CD8-positive, alpha-beta memory T cell (primary cell): Measurements from ENCODE around the gene SNCAIP. TPM values are rescaled to one million over a fixed set of nuclear protein-coding genes. Genes with fewer than 3 reads are reported as not detected.

Experiments used
- CTCF ChIA-PET: fragments of 350-600 bp; sonication (Branson Sonifier 250); formaldehyde crosslinking; loops from one replicate; lab custom pipeline; 2021; ENCODE audit warnings: antibody characterized with exemption; lab: Charles Lee
- POLR2A ChIA-PET: fragments of 350-600 bp; sonication (Branson Sonifier 250); formaldehyde crosslinking; loops from one replicate; lab custom pipeline; 2021; ENCODE audit warnings: antibody characterized with exemption; lab: Charles Lee
- DNase-seq, 5 donors: peaks; one replicate each; pipeline versions ENCODE4 v3.0.0 to v3.0.0-alpha.2; 2020 to 2022; ENCODE audit warnings: mixed read lengths in 1 of 5
- H3K27ac ChIP-seq: one replicate; pipeline ENCODE4 v1.7.0; 2013; ENCODE audit warnings: low read depth, mild to moderate bottlenecking, low read length, moderate library complexity
- H3K27me3 ChIP-seq: 2 replicates; pipeline ENCODE4 v1.7.0; 2013; ENCODE audit warnings: low read length, mild to moderate bottlenecking; ENCODE audit not compliant: insufficient read depth, poor library complexity, severe bottlenecking
- H3K36me3 ChIP-seq: 2 replicates; pipeline ENCODE4 v1.7.0; 2013; ENCODE audit warnings: mild to moderate bottlenecking, low read length, moderate library complexity; ENCODE audit not compliant: insufficient read depth
- H3K4me1 ChIP-seq: 2 replicates; pipeline ENCODE4 v1.7.0; 2013; ENCODE audit warnings: mild to moderate bottlenecking, low read length, moderate library complexity; ENCODE audit not compliant: insufficient read depth
- H3K4me3 ChIP-seq: 2 replicates; pipeline ENCODE4 v1.7.0; 2013; ENCODE audit warnings: mild to moderate bottlenecking, low read length
- H3K9me3 ChIP-seq: 2 replicates; pipeline ENCODE4 v1.7.0; 2013; ENCODE audit warnings: mild to moderate bottlenecking, low read length
- H3K27ac Mint-ChIP-seq, 8 donors: one replicate each; pipeline ENCODE4 v1.8.0; 2020 to 2021; ENCODE audit warnings: mixed read lengths in 8 of 8, mild to moderate bottlenecking in 6 of 8, inconsistent platforms in 3 of 8, moderate library complexity in 3 of 8
- H3K27me3 Mint-ChIP-seq, 2 donors: one replicate each; pipeline ENCODE4 v1.8.0; 2020 to 2021; ENCODE audit warnings: mixed read lengths in 2 of 2, mild to moderate bottlenecking in 1 of 2, moderate library complexity in 1 of 2
- H3K36me3 Mint-ChIP-seq, 3 donors: one replicate each; pipeline ENCODE4 v1.8.0; 2020 to 2021; ENCODE audit warnings: mixed read lengths in 3 of 3, inconsistent platforms in 1 of 3, mild to moderate bottlenecking in 1 of 3
- H3K4me1 Mint-ChIP-seq, 3 donors: one replicate each; pipeline ENCODE4 v1.8.0; 2020 to 2021; ENCODE audit warnings: mixed read lengths in 3 of 3, inconsistent platforms in 1 of 3, mild to moderate bottlenecking in 1 of 3
- H3K4me3 Mint-ChIP-seq, 7 donors: one replicate each; pipeline ENCODE4 v1.8.0; 2020 to 2021; ENCODE audit warnings: mixed read lengths in 7 of 7, mild to moderate bottlenecking in 6 of 7, moderate library complexity in 4 of 7, inconsistent platforms in 2 of 7
- H3K9me3 Mint-ChIP-seq, 5 donors: one replicate each; pipeline ENCODE4 v1.8.0; 2020 to 2022; ENCODE audit warnings: mixed read lengths in 5 of 5, mild to moderate bottlenecking in 3 of 5, moderate library complexity in 2 of 5, inconsistent platforms in 1 of 5
- polyA plus RNA-seq: library from polyadenylated mRNA; unstranded; fragments of 300-500 nt; fragmentation: Illumina TruSeq; gene quantifications from one replicate; pipeline ENCODE4 v1.2.3, GENCODE V29; 2021
- total RNA-seq, 2 experiments: library from RNA; stranded (reverse); gene quantifications; one replicate each; pipeline ENCODE4 v1.2.3, GENCODE V29; 2021

Gene SNCAIP
- total and polyA plus RNA-seq, 3 experiments from 2014 or later = not detected

DNA sequence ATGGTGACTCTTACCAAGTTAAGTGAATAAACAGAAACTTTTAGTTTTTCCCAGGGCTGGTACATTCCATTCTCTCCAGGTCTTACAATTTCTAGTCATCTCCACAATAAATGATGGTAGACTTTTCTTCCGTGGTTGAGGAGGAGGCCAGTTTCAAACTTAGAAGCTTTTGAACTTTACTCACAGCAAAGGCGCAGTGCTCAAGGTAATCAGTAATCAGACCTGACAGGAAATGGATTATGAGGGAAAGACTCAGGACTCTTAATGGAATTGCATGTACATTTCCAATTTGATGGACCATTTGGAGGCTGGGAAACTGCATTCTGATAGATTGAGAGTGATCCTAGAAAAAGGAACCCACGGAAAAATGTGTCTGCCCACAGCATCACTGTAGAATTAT, 93.7 kb downstream of the SNCAIP start:
- Mint-ChIP-seq H3K9me3 (no peaks in the 10 kb centered on the region), H3K27ac (no peak overlapping the region), H3K4me1 (no peaks in the 10 kb centered on the region), H3K27me3 (peaks cover 0 to 3% of the 10 kb centered on the region in 2 donors), H3K36me3 (no peaks in the 10 kb centered on the region), H3K4me3 (no peak overlapping the region)
- no peaks in the 10 kb centered on the region for H3K9me3 ChIP-seq
- no peak overlapping the region for H3K4me3 ChIP-seq
- no peak for DNase-seq
- H3K27ac ChIP-seq = no peak overlapping the region
- no peaks in the 10 kb centered on the region for H3K27me3 ChIP-seq
- ChIA-PET CTCF (no interaction called here), POLR2A (no interaction called here)
- H3K36me3 ChIP-seq = no peaks in the 10 kb centered on the region
- H3K4me1 ChIP-seq = no peaks in the 10 kb centered on the region

- Histone ChIP-seq H3K9me3 (no peaks in the 10 kb centered on the region), H3K27ac (no peak overlapping the region), H3K27me3 (no peaks in the 10 kb centered on the region), H3K36me3 (no peaks in the 10 kb centered on the region), H3K4me1 (no peaks in the 10 kb centered on the region), H3K4me3 (no peak overlapping the region)
- DNase-seq = no peak
- Mint-ChIP-seq H3K36me3 (no peaks in the 10 kb centered on the region), H3K9me3 (no peaks in the 10 kb centered on the region), H3K27me3 (peaks cover 0 to 3% of the 10 kb centered on the region in 2 donors), H3K4me3 (no peak overlapping the region), H3K27ac (no peak overlapping the region), H3K4me1 (no peaks in the 10 kb centered on the region)
- CTCF ChIA-PET = no interaction called here
- POLR2A ChIA-PET = no interaction called here
Measured at GRCh38 chr5:122406181-122406580, 94.1 kb downstream of the SNCAIP start.

DNA sequence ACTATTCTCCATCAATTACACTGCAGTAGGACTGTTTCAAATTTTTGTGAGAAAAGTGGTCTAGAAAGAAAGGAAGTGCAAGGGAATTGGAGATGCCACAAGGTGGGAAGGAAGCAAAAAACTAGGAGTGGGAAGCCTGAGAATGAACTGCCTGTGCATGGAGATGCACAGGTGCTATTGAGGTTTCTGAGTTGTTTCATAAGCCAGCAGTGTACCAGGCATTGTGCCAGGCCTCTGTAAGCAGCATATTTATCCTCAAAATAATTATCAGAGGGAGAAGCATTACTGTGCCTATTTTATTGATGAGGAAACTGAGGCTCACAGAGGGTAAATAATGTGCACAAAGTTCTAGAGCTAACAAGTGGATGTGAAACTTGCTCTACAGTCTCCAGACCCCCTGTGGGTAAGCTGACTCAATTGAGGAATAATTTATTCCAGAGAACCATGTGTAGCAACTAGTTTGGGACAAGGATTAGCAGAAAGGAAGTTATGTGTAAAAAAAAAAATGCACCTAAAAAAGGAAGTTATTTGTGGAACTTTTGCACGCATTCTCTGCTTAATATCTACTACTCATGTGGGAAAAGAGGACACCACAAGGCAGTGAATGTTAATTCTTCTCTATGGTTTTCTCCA, 96.7 kb downstream of the SNCAIP start:
- H3K4me3 ChIP-seq = no peak overlapping the region
- Mint-ChIP-seq H3K27ac (no peak overlapping the region), H3K36me3 (no peaks in the 10 kb centered on the region), H3K9me3 (peaks cover 0 to 3% (median 0%) of the 10 kb centered on the region in 5 donors), H3K4me1 (no peaks in the 10 kb centered on the region), H3K4me3 (no peak overlapping the region), H3K27me3 (peaks cover 0 to 7% of the 10 kb centered on the region in 2 donors)
- H3K27ac ChIP-seq = no peak overlapping the region
- no peaks in the 10 kb centered on the region for H3K36me3 ChIP-seq
- H3K9me3 ChIP-seq = no peaks in the 10 kb centered on the region
- no peaks in the 10 kb centered on the region for H3K27me3 ChIP-seq
- no peaks in the 10 kb centered on the region for H3K4me1 ChIP-seq
- POLR2A ChIA-PET = no interaction called here
- CTCF ChIA-PET = no interaction called here
- DNase-seq = no peak

- Histone ChIP-seq H3K27me3 (no peaks in the 10 kb centered on the region), H3K4me3 (no peak overlapping the region), H3K4me1 (no peaks in the 10 kb centered on the region), H3K27ac (no peak overlapping the region), H3K36me3 (no peaks in the 10 kb centered on the region), H3K9me3 (no peaks in the 10 kb centered on the region)
- no peak for DNase-seq
- H3K27me3 Mint-ChIP-seq = peaks cover 0 to 4% of the 10 kb centered on the region in 2 donors
- no peaks in the 10 kb centered on the region for H3K4me1 Mint-ChIP-seq
- no peak overlapping the region for H3K27ac Mint-ChIP-seq
- H3K9me3 Mint-ChIP-seq = peaks cover 0 to 3% (median 0%) of the 10 kb centered on the region in 5 donors
- no peaks in the 10 kb centered on the region for H3K36me3 Mint-ChIP-seq
- H3K4me3 Mint-ChIP-seq = no peak overlapping the region
- POLR2A ChIA-PET = no interaction called here
- CTCF ChIA-PET = no interaction called here
Measured at GRCh38 chr5:122412966-122413365, 100.9 kb downstream of the SNCAIP start.

GRCh38 chr5:122413722-122414121, 101.7 kb downstream of the SNCAIP start:
- no peaks in the 10 kb centered on the region for H3K4me1 ChIP-seq
- Mint-ChIP-seq H3K27me3 (peaks cover 0 to 4% of the 10 kb centered on the region in 2 donors), H3K4me3 (no peak overlapping the region)

GRCh38 chr5:122415030-122415800, 103.2 kb downstream of the SNCAIP start:
- no peak overlapping the region for H3K27ac Mint-ChIP-seq
- no peak overlapping the region for H3K27ac ChIP-seq
- no peaks in the 10 kb centered on the region for H3K36me3 ChIP-seq
- no peaks in the 10 kb centered on the region for H3K9me3 ChIP-seq
- H3K9me3 Mint-ChIP-seq = peaks cover 0 to 3% (median 0%) of the 10 kb centered on the region in 5 donors
- H3K4me1 Mint-ChIP-seq = no peaks in the 10 kb centered on the region
- no peaks in the 10 kb centered on the region for H3K36me3 Mint-ChIP-seq
- peaks cover 0 to 4% of the 10 kb centered on the region in 2 donors for H3K27me3 Mint-ChIP-seq
- no peak overlapping the region for H3K4me3 Mint-ChIP-seq
- DNase-seq = no peak
- H3K27me3 ChIP-seq = no peaks in the 10 kb centered on the region
- POLR2A ChIA-PET = no interaction called here
- H3K4me3 ChIP-seq = no peak overlapping the region
- H3K4me1 ChIP-seq = no peaks in the 10 kb centered on the region
- CTCF ChIA-PET = no interaction called here

More at GRCh38 chr5:122413722-122414121, 101.7 kb downstream of the SNCAIP start:
- H3K9me3 Mint-ChIP-seq = peaks cover 0 to 3% (median 0%) of the 10 kb centered on the region in 5 donors
- Histone ChIP-seq H3K27ac (no peak overlapping the region), H3K4me3 (no peak overlapping the region), H3K27me3 (no peaks in the 10 kb centered on the region), H3K9me3 (no peaks in the 10 kb centered on the region), H3K36me3 (no peaks in the 10 kb centered on the region)
- ChIA-PET POLR2A (no interaction called here), CTCF (no interaction called here)
- no peaks in the 10 kb centered on the region for H3K36me3 Mint-ChIP-seq
- H3K27ac Mint-ChIP-seq = no peak overlapping the region
- H3K4me1 Mint-ChIP-seq = no peaks in the 10 kb centered on the region
- no peak for DNase-seq

- Histone ChIP-seq H3K36me3 (no peaks in the 10 kb centered on the region), H3K4me1 (no peaks in the 10 kb centered on the region), H3K27ac (no peak overlapping the region), H3K27me3 (no peaks in the 10 kb centered on the region), H3K4me3 (no peak overlapping the region), H3K9me3 (no peaks in the 10 kb centered on the region)
- Mint-ChIP-seq H3K4me1 (no peaks in the 10 kb centered on the region), H3K27me3 (peaks cover 0 to 4% of the 10 kb centered on the region in 2 donors), H3K27ac (no peak overlapping the region), H3K36me3 (no peaks in the 10 kb centered on the region), H3K9me3 (peaks cover 0 to 3% (median 0%) of the 10 kb centered on the region in 5 donors), H3K4me3 (no peak overlapping the region)
- no peak for DNase-seq
- ChIA-PET CTCF (no interaction called here), POLR2A (no interaction called here)
Measured at GRCh38 chr5:122415801-122416120, 103.7 kb downstream of the SNCAIP start.

GRCh38 chr5:122419142-122419894, 107.3 kb downstream of the SNCAIP start:
- POLR2A ChIA-PET = no interaction called here
- no peak overlapping the region for H3K4me3 Mint-ChIP-seq
- H3K27ac Mint-ChIP-seq = no peak overlapping the region
- no peaks in the 10 kb centered on the region for H3K27me3 Mint-ChIP-seq
- Histone ChIP-seq H3K4me3 (no peak overlapping the region), H3K27me3 (no peaks in the 10 kb centered on the region), H3K36me3 (no peaks in the 10 kb centered on the region), H3K27ac (no peak overlapping the region), H3K9me3 (no peaks in the 10 kb centered on the region), H3K4me1 (no peaks in the 10 kb centered on the region)
- CTCF ChIA-PET = no interaction called here
- DNase-seq = no peak
- H3K9me3 Mint-ChIP-seq = peaks cover 0 to 2% (median 0%) of the 10 kb centered on the region in 5 donors
- no peaks in the 10 kb centered on the region for H3K36me3 Mint-ChIP-seq
- no peaks in the 10 kb centered on the region for H3K4me1 Mint-ChIP-seq
